Body of pancreas (tissue), 4 donors: Measurements from ENCODE around the gene TMEM255B.

Experiments used
- CTCF ChIP-seq, 7 experiments: fragments of 450-650 bp in 4 of 7; fragments of 200-600 bp in 3 of 7; sonication (generic) in 3 of 7; IDR thresholded peaks; one replicate each; pipeline ENCODE4 v1.5.1; 2016 to 2019; ENCODE audit warnings: antibody characterized with exemption in 7 of 7
- POLR2A ChIP-seq, 3 donors: fragments of 450-650 bp; IDR thresholded peaks; one replicate each; pipeline ENCODE4 v1.6.1; 2016; ENCODE audit warnings: antibody characterized with exemption in 3 of 3, mild to moderate bottlenecking in 2 of 3

GRCh38 chr13:113732176-113732960, 26.7 kb upstream of the TMEM255B start:
- TF ChIP-seq CTCF (IDR thresholded peaks at IDR 0.05) (no peak), POLR2A (IDR thresholded peaks at IDR 0.05) (no peak)
